Aorta (tissue), 5 donors: ENCODE results near the gene ZNF792. TPM values are rescaled to one million over a fixed set of nuclear protein-coding genes. Genes with fewer than 3 reads are reported as not detected.
A peak's percentile ranks its signal among the peaks of the same experiment; 100 is the strongest.

Experiments
- ATAC-seq: fragments of 200-7000 bp; cut with Tn5 transposase; one replicate; pipeline ENCODE4 v1.9.1; 2022; ENCODE audit warnings: moderate library complexity; ENCODE audit not compliant: low FRiP score
- DNase-seq, 2 donors: peaks; one replicate each; pipeline ENCODE4 v3.0.0-alpha.2; 2020
- H3K27ac ChIP-seq, 2 donors: one replicate each; pipeline ENCODE4 v1.5.1; 2013; ENCODE audit warnings: low read length in 2 of 2, mild to moderate bottlenecking in 2 of 2, moderate library complexity in 2 of 2, control low read depth in 1 of 2, inconsistent platforms in 1 of 2, low read depth in 1 of 2
- H3K27me3 ChIP-seq, 2 donors: one replicate each; pipeline ENCODE4 v1.6.1; 2013; ENCODE audit warnings: control low read depth in 1 of 2, low read length in 1 of 2, mild to moderate bottlenecking in 1 of 2, moderate library complexity in 1 of 2; ENCODE audit not compliant: insufficient read depth in 2 of 2, control insufficient read depth in 1 of 2
- H3K36me3 ChIP-seq, 2 donors: one replicate each; pipeline ENCODE4 v1.6.1; 2013; ENCODE audit warnings: control low read depth in 1 of 2, low read length in 1 of 2, mild to moderate bottlenecking in 1 of 2; ENCODE audit not compliant: insufficient read depth in 2 of 2, control insufficient read depth in 1 of 2
- H3K4me1 ChIP-seq, 2 donors: one replicate each; pipeline ENCODE4 v1.6.1; 2013; ENCODE audit warnings: low read length in 2 of 2, control low read depth in 1 of 2, mild to moderate bottlenecking in 1 of 2, moderate library complexity in 1 of 2; ENCODE audit not compliant: insufficient read depth in 2 of 2, control insufficient read depth in 1 of 2
- H3K4me3 ChIP-seq, 2 donors: one replicate each; pipeline ENCODE4 v1.5.1; 2013; ENCODE audit warnings: low read length in 2 of 2, control low read depth in 1 of 2, mild to moderate bottlenecking in 1 of 2
- H3K9me3 ChIP-seq: one replicate; pipeline ENCODE4 v1.6.1; 2013; ENCODE audit warnings: mild to moderate bottlenecking, low read length; ENCODE audit not compliant: control insufficient read depth
- WGBS, 2 donors: extraction: QIAGEN DNeasy Blood & Tissue Kit; methylation state at CpG; one replicate each; pipeline ENCODE4 v1.1.7; 2013; 5-methylcytosine and 5-hydroxymethylcytosine counted together
- intact Hi-C, 2 donors: fragments of 100-400 bp; cut with DNase I; formaldehyde crosslinking; loops; one replicate each; pipeline versions ENCODE4 v1.14.2 to v1.15.0; 2022
- polyA plus RNA-seq, 2 donors: library from polyadenylated mRNA; stranded (reverse); fragments of 200-250 nt; gene quantifications; one replicate each; pipeline ENCODE4 v1.2.3, GENCODE V29; 2013
- total RNA-seq, 2 donors: library from RNA; stranded (reverse); fragmentation: NEBNext Ultra II Directional; extraction: Animal tissue kit (Norgen Biotek cat#: 25700); gene quantifications; one replicate each; pipeline ENCODE4 v1.2.1, GENCODE V29; 2021
- donor health status: healthy with polysubstance abuse.
- donor health status: Bipolar disorder and iron deficiency.
- donor health status: DM: no; HTN: no; CAD: no.
- donor health status: DM: no; HTN: no; CAD: no.
- donor health status: DM: yes; HTN: yes; CAD: no.

ZNF792 gene
- total and polyA plus RNA-seq, 4 donors: 1.0 to 13.5 (median 3.5) TPM

DNA sequence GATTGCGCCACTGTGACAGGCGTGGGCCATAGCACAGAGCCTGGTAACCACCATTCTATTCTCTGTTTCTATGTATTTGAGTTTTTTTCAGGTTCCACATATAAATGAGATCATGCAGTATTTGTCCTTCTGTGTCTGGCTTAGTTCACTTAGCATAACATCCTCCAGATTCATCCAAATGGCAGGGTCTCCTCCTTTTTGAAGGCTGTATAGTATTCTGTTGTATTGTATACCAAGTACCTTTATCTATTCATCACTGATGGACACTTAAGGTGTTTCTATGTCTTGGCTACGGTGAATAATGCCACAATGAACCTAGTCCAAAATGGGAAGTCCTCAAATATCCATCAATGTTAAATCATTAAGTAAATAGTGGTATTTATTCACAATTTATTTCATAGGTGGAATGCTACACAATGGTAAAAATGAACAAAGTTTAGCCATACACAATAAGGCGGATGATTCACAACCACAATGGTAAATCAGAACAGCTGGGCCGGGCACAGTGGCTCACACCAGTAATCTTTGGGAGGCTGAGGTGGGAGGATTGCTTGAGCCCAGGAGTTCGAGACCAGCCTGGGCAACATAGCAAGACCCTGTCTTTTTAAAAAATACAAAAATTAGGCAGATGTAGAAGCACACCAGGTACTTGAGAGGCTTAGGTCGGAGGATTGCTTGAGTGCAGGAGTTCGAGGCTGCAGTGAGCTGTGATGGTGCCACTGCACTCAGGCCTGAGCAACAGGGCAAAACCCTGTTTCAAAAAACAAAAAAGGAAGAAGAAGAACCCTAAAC, 27.7 kb upstream of the ZNF792 start:
- intact Hi-C loops: no loop called here
- Histone ChIP-seq H3K4me1 (no peaks in the 10 kb centered on the region), H3K36me3 (no peaks in the 10 kb centered on the region), H3K27ac (no peak overlapping the region), H3K27me3 (no peaks in the 10 kb centered on the region), H3K9me3 (no peaks in the 10 kb centered on the region), H3K4me3 (no peak overlapping the region)
- DNase-seq: peak in 1 of 2 donors; percentile 8
- no peak for ATAC-seq
- WGBS, 2 donors: 87 to 88% methylated on average over 8 of the region's 8 CpGs

DNA sequence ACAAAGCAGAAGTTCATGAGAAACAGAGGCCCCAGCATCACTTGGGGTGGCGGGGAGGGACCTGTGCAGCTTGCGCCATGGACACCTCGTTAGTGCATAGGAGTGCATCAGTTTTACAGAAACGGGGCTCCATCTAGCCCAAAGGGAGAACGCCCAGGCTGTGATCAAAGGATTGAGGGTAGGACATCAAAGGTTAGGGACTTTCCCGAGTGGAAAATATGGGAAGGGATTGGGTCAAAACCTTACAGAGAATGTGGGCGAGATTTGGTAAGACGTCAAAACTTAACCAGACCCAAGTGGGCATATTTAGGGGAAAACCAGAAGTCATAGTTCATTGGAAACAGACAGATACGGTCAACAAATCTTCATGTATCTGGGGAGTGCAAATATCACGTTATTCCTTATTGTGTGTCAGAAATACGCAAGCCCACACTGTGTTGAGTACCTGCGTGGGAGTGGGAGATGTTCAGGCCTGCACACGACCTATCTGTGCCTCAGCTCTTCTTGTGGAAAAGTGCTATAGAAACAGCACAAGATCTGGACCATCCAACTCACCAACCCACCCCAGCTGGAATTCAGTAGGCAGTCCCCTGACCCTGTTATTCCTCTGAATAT, 26.7 kb upstream of the ZNF792 start:
- ATAC-seq: no peak
- Histone ChIP-seq H3K9me3 (no peaks in the 10 kb centered on the region), H3K4me3 (no peak overlapping the region), H3K27ac (no peak overlapping the region), H3K36me3 (no peaks in the 10 kb centered on the region), H3K4me1 (no peaks in the 10 kb centered on the region), H3K27me3 (no peaks in the 10 kb centered on the region)
- intact Hi-C loops: no loop called here
- no peak for DNase-seq
- WGBS, 2 donors: 86% methylated on average over 13 of the region's 13 CpGs

DNA sequence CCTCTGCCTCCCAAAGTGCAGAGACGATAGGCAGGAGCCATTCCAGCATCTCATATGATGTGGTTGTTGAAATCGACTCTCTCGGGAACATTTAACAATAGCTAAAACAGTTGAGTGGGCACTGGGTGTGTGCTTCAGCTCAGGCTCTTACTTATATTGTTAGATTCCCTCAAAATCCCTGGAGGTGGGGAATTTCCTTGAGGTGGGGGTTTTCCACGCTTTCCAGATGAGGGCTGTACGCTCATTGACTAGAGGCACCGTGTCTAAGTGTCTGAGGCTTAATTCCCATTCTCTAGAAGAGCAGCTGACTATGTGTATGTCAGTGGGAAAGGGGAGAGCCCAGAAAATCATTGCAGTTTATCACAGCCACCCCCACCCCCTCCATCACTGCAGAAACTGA, 25.3 kb upstream of the ZNF792 start:
- Histone ChIP-seq H3K4me1 (no peaks in the 10 kb centered on the region), H3K27me3 (no peaks in the 10 kb centered on the region), H3K27ac (no peak overlapping the region), H3K4me3 (no peak overlapping the region), H3K36me3 (no peaks in the 10 kb centered on the region), H3K9me3 (no peaks in the 10 kb centered on the region)
- WGBS, 2 donors: 71 to 74% methylated on average over 6 of the region's 6 CpGs
- intact Hi-C loops: no loop called here
- DNase-seq (no peak), ATAC-seq (no peak)

GRCh38 chr19:34988119-34988518, 24.1 kb upstream of the ZNF792 start:
- H3K27ac ChIP-seq: no peak overlapping the region
- 75 to 98% methylated on average over 1 of the region's 1 CpG for WGBS, 2 donors
- ATAC-seq (no peak), DNase-seq (peak in 1 of 2 donors; percentile 17)
- H3K36me3 ChIP-seq: no peaks in the 10 kb centered on the region
- H3K27me3 ChIP-seq: no peaks in the 10 kb centered on the region
- intact Hi-C loops: no loop called here
- H3K4me3 ChIP-seq: no peak overlapping the region
- H3K9me3 ChIP-seq: no peaks in the 10 kb centered on the region
- H3K4me1 ChIP-seq: no peaks in the 10 kb centered on the region

DNA sequence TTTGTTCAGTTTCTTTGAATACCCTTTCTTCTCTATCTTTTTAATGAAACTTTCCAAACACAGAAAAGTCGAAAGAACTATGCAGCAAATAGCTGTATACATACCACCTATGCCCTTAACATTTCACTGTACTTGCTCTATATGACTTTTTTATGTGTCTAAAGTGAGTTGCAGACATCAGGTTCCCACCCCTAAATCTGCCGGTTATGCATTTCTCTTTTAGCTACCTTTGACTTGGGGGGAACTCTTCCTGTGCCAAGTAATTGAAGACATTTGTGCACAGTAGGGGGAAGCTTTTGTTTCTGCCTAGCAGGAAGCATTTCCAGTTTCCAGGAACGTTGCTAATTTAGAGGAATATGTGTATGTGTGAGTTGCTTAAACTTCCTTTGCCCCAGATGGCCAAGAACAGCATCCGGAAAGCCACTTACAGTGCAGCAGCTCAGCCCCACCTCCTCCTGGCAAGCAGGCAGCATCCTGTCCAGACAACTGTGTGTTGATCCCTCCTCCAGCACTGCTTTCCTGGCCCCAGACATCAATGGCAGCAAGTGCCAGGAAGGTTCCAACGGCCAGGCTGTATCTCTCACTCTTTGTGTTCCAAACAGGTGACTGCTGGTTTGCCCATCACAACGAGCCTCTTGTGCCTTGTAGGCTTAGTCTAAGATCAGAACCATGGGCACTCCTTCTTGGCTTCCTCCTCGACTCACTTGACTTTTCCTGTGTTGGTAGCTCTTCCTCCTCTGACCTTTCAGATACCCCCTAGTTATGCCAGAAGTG, 21.4 kb upstream of the ZNF792 start:
- intact Hi-C loops: no loop called here
- Histone ChIP-seq H3K27ac (no peak overlapping the region), H3K9me3 (no peaks in the 10 kb centered on the region)

DNA sequence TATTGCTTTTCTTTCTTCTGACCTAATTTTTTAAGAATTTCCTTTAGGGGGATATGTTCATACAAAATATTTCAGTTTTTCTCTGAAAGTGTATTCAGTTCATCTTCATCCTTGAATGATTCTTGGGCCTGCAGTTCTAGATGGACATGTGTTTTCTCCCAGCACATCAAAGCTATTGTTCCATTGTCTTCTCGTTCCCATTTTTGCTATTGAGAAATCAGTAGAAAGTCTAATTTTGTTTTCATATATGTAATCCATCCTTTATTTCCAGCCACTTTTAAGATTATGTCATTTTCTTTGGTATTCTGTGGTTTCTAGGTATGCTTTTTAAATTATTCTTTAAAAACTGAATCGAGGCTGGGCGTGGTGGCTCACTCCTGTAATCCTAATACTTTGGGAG, 20.3 kb upstream of the ZNF792 start:
- no peaks in the 10 kb centered on the region for H3K4me1 ChIP-seq
- no peaks in the 10 kb centered on the region for H3K9me3 ChIP-seq
- H3K36me3 ChIP-seq: no peaks in the 10 kb centered on the region
- no peak overlapping the region for H3K4me3 ChIP-seq
- peak in 1 of 2 donors; percentile 8 for DNase-seq
- no peaks in the 10 kb centered on the region for H3K27me3 ChIP-seq
- ATAC-seq: no peak
- no peak overlapping the region for H3K27ac ChIP-seq
- intact Hi-C loops: no loop called here
- WGBS, 2 donors: 91 to 92% methylated on average over 3 of the region's 3 CpGs

More for the DNA sequence above, 21.4 kb upstream of the ZNF792 start:
- ATAC-seq (peak; percentile 72), DNase-seq (peak; percentile 78)
- no peaks in the 10 kb centered on the region for H3K27me3 ChIP-seq
- H3K4me1 ChIP-seq: no peaks in the 10 kb centered on the region
- no peaks in the 10 kb centered on the region for H3K36me3 ChIP-seq
- H3K4me3 ChIP-seq: no peak overlapping the region
- 16 to 20% methylated on average over 7 of the region's 7 CpGs for WGBS, 2 donors

GRCh38 chr19:34983786-34984185, 19.8 kb upstream of the ZNF792 start:
- no peaks in the 10 kb centered on the region for H3K36me3 ChIP-seq
- H3K27me3 ChIP-seq: no peaks in the 10 kb centered on the region
- H3K4me3 ChIP-seq: no peak overlapping the region
- 80 to 82% methylated on average over 4 of the region's 4 CpGs for WGBS, 2 donors
- ATAC-seq (no peak), DNase-seq (no peak)
- no peak overlapping the region for H3K27ac ChIP-seq
- intact Hi-C loops: no loop called here
- H3K4me1 ChIP-seq: no peaks in the 10 kb centered on the region
- no peaks in the 10 kb centered on the region for H3K9me3 ChIP-seq

DNA sequence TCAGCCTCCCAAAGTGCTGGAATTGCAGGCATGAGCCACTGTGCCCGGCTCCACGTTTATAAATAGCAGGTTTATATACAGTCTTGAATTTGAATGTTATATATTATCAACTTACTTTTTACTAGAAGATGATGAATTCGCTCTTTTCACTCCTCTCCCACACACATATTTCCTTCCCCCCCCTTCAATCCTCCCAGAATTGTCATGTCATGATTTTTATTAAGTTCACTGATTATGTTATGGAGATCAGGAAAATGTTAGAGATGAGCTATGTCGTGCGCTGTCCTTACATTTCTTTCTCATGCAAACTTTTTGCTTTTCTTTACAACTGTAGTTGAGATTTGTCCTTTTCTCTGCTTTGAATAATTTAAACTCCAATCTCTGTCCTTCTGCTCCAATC, 18.2 kb upstream of the ZNF792 start:
- no peak overlapping the region for H3K4me3 ChIP-seq
- H3K27ac ChIP-seq: no peak overlapping the region
- H3K36me3 ChIP-seq: no peaks in the 10 kb centered on the region
- no peaks in the 10 kb centered on the region for H3K27me3 ChIP-seq
- intact Hi-C loops: no loop called here
- ATAC-seq: no peak
- WGBS, 2 donors: 52 to 56% methylated on average over 5 of the region's 5 CpGs
- H3K9me3 ChIP-seq: no peaks in the 10 kb centered on the region
- DNase-seq: no peak
- H3K4me1 ChIP-seq: no peaks in the 10 kb centered on the region
